ENCODE measurements around the gene PF4V1.

- TF ChIP-seq ZNF114 (tag by site-specific recombination; IDR thresholded peaks at IDR 0.05) (no peak), CTCF (tag by site-specific recombination; IDR thresholded peaks at IDR 0.05) (no peak), PRDM10 (tag by site-specific recombination; IDR thresholded peaks at IDR 0.05) (no peak), ZNF24 (tag by site-specific recombination; IDR thresholded peaks at IDR 0.05) (no peak), ZNF394 (tag by site-specific recombination; IDR thresholded peaks at IDR 0.05; ENCODE audit: borderline replicate concordance) (no peak), HOXA7 (CRISPR knock-in tag; IDR thresholded peaks at IDR 0.05; ENCODE audit: borderline replicate concordance) (no peak), ZNF398 (tag by site-specific recombination; IDR thresholded peaks at IDR 0.05) (no peak), ZFP3 (tag by site-specific recombination; IDR thresholded peaks at IDR 0.05; ENCODE audit: low read depth) (no peak), ZNF19 (tag by site-specific recombination; IDR thresholded peaks at IDR 0.05; ENCODE audit: low read depth) (no peak), ZNF138 (tag by site-specific recombination; IDR thresholded peaks at IDR 0.05; ENCODE audit: borderline replicate concordance) (no peak), ZBTB17 (tag by site-specific recombination; IDR thresholded peaks at IDR 0.05) (no peak)
Observed at GRCh38 chr4:73902038-73902637, 49.0 kb downstream of the PF4V1 start.
